K562 (cell line): ENCODE data around the gene GABRR3. TPM values are rescaled to one million over a fixed set of nuclear protein-coding genes. Genes with fewer than 3 reads are reported as not detected.

Experiments
- ATAC-seq: fragments of 200-7000 bp; cut with Tn5 transposase; 3 replicates; pipeline ENCODE4 v1.9.1; 2020; ENCODE audit warnings: moderate library complexity
- BruUV-seq: library from RNA; stranded (reverse); fragments of 400-500 nt; replicated peaks from 2 replicates; lab custom pipeline; 2021; lab: Mats Ljungman, UMichigan
- CTCF ChIA-PET: fragments of 300-600 bp; formaldehyde crosslinking; extraction: SDS; loops from one replicate; lab custom pipeline; 2021; ENCODE audit warnings: low intra/inter-chr PET ratio; lab: Yijun Ruan, JAX
- POLR2A ChIA-PET: fragments of 300-600, 350-650 bp; sonication (Branson Sonifier 250); formaldehyde crosslinking; extraction: SDS; loops from one replicate; lab custom pipeline; 2021; ENCODE audit warnings: antibody characterized with exemption, inconsistent platforms; lab: Yijun Ruan, JAX
- DNase-seq, 4 experiments: peaks; one replicate each; pipeline versions ENCODE4 v3.0.0 to v3.0.0-alpha.2; 2011 to 2018; ENCODE audit warnings: low spot score in 3 of 4, mixed read lengths in 3 of 4; ENCODE audit errors: extremely low read depth in 1 of 4
- FAIRE-seq: peaks from 2 replicates; lab custom pipeline; 2011; peaks lifted over from hg19 to GRCh38; lab: Jason Lieb, UNC
- H2AFZ ChIP-seq: 2 replicates; pipeline ENCODE4 v1.6.0; 2011; ENCODE audit warnings: low read depth, low read length, control low read depth, inconsistent platforms
- H3K27ac ChIP-seq: fragments of 200-600 bp; 3 replicates; pipeline ENCODE4 v1.8.0; 2011; ENCODE audit warnings: low read depth, mild to moderate bottlenecking, control low read depth, inconsistent platforms, low read length, moderate library complexity, mixed read lengths; ENCODE audit errors: extremely low read depth
- H3K27me3 ChIP-seq, 2 experiments: fragments of 300-600 bp in 1 of 2; 2 replicates in 1 of 2; 3 replicates in 1 of 2; pipeline versions ENCODE4 v1.6.0 to v1.8.0; 2011; ENCODE audit warnings: inconsistent platforms in 2 of 2, low read length in 2 of 2, mild to moderate bottlenecking in 1 of 2, mixed read lengths in 1 of 2, moderate library complexity in 1 of 2; ENCODE audit not compliant: control insufficient read depth in 2 of 2, insufficient read depth in 2 of 2
- H3K36me3 ChIP-seq: fragments of 300-600 bp; 3 replicates; pipeline ENCODE4 v1.8.0; 2011; ENCODE audit warnings: mild to moderate bottlenecking, low read length, inconsistent platforms; ENCODE audit not compliant: control insufficient read depth, insufficient read depth
- H3K4me1 ChIP-seq, 2 experiments: fragments of 200-600 bp in 1 of 2; replicated peaks in 1 of 2; 2 replicates in 1 of 2; 3 replicates in 1 of 2; pipeline versions ENCODE4 v1.5.1 to v1.8.0; 2011; ENCODE audit warnings: inconsistent platforms in 2 of 2, low read length in 2 of 2, mild to moderate bottlenecking in 1 of 2, mixed read lengths in 1 of 2, moderate library complexity in 1 of 2; ENCODE audit not compliant: control insufficient read depth in 2 of 2, insufficient read depth in 2 of 2
- H3K4me2 ChIP-seq: 2 replicates; pipeline ENCODE4 v1.6.1; 2011; ENCODE audit warnings: low read length, control low read depth, inconsistent platforms, mixed read lengths; ENCODE audit not compliant: insufficient read depth
- H3K4me3 ChIP-seq: fragments of 200-600 bp; sonication (generic), shearing (Covaris generic); 2 replicates; pipeline ENCODE4 v1.5.1; 2016; ENCODE audit warnings: control low read depth, inconsistent platforms
- H3K79me2 ChIP-seq: fragments of 200-600 bp; 3 replicates; pipeline ENCODE4 v1.8.0; 2011; ENCODE audit warnings: low read length, inconsistent platforms; ENCODE audit not compliant: control insufficient read depth, insufficient read depth
- H3K9ac ChIP-seq, 2 experiments: 2 replicates each; pipeline versions ENCODE4 v1.6.0 to v1.6.1; 2011; ENCODE audit warnings: low read depth in 2 of 2, low read length in 2 of 2, control low read depth in 1 of 2, inconsistent platforms in 1 of 2, mild to moderate bottlenecking in 1 of 2, mixed read lengths in 1 of 2; ENCODE audit not compliant: insufficient read depth in 1 of 2
- H3K9me1 ChIP-seq: one replicate; pipeline ENCODE4 v1.6.0; 2011; ENCODE audit warnings: inconsistent platforms, mild to moderate bottlenecking, low read length, moderate library complexity; ENCODE audit not compliant: control insufficient read depth, insufficient read depth
- H3K9me3 ChIP-seq: replicated peaks from 2 replicates; pipeline ENCODE4 v1.5.1; 2011; ENCODE audit warnings: low read depth, low read length, inconsistent platforms; ENCODE audit not compliant: control insufficient read depth, insufficient read depth
- H4K20me1 ChIP-seq: replicated peaks from 2 replicates; pipeline ENCODE4 v1.6.1; 2011; ENCODE audit warnings: low read length, inconsistent platforms, mixed read lengths; ENCODE audit not compliant: control insufficient read depth, insufficient read depth
- BRF2 ChIP-seq: IDR thresholded peaks from 3 replicates; pipeline ENCODE4 v1.6.1; 2011; ENCODE audit warnings: borderline replicate concordance, mild to moderate bottlenecking; ENCODE audit not compliant: insufficient read length, insufficient read depth
- NCOA1 ChIP-seq: fragments of 450-650 bp; IDR thresholded peaks from 2 replicates; pipeline ENCODE4 v1.6.1; 2016; ENCODE audit warnings: low read depth
- NFIC ChIP-seq: fragments of 450-650 bp; IDR thresholded peaks from 2 replicates; pipeline ENCODE4 v1.6.1; 2017; ENCODE audit warnings: mild to moderate bottlenecking, inconsistent platforms
- NFIX ChIP-seq: fragments of 250-450 bp; sonication (Bioruptor Pico); IDR thresholded peaks from 2 replicates; pipeline ENCODE4 v1.4.0; 2020; ENCODE audit warnings: low read depth, mild to moderate bottlenecking, moderate library complexity
- STAT5B ChIP-seq: fragments of 250-450 bp; sonication (Bioruptor Pico); IDR thresholded peaks from 2 replicates; pipeline ENCODE4 v1.8.0; 2021; ENCODE audit warnings: mild to moderate bottlenecking, inconsistent platforms
- ZNF584 ChIP-seq: fragments of 200-800 bp; sonication (Bioruptor generic); IDR thresholded peaks from 2 replicates; pipeline ENCODE4 v1.6.1; 2016; ENCODE audit warnings: low read depth, mild to moderate bottlenecking, missing genetic modification characterization, missing compliant biosample characterization
- WGBS: fragments of 100-300 bp; shearing (Covaris generic); methylation state at CpG from one replicate; pipeline ENCODE4 v1.1.6; 2016; ENCODE audit warnings: low coverage, mixed read lengths; ENCODE audit not compliant: insufficient coverage; ENCODE audit errors: missing lambda C conversion rate; 5-methylcytosine and 5-hydroxymethylcytosine counted together
- in situ Hi-C: fragments of 300-500 bp; cut with MboI; formaldehyde crosslinking; loops from 4 replicates; pipeline ENCODE4 v1.15.0; 2018; ENCODE audit warnings: inconsistent platforms, mixed read lengths
- intact Hi-C: fragments of 100-400 bp; cut with micrococcal nuclease; formaldehyde crosslinking; loops from 2 replicates; pipeline ENCODE4 v1.14.2; 2022
- polyA plus RNA-seq, 8 experiments: library from polyadenylated mRNA; depleted of rRNA in 4 of 8; stranded (reverse) in 5 of 8; unstranded in 3 of 8; fragments of >200 nt; fragmentation: Nextera tagmentation in 2 of 8; fragmentation: Illumina TruSeq in 1 of 8; extraction: Ambion mirVana in 2 of 8; extraction: Trizol in 1 of 8; gene quantifications; 2 replicates each; pipeline versions ENCODE4 v1.2.1 to v1.2.3, GENCODE V29; 2011 to 2014; ENCODE audit warnings: inconsistent platforms in 1 of 8, missing spikeins in 1 of 8
- total RNA-seq, 7 experiments: library from RNA; depleted of rRNA in 6 of 7; stranded (reverse); fragments of >200 nt in 6 of 7; fragmentation: Illumina TruSeq in 2 of 7; extraction: Trizol in 2 of 7; gene quantifications; 2 replicates each; pipeline versions ENCODE4 v1.2.1 to v1.2.3, GENCODE V29; 2011 to 2021; ENCODE audit warnings: low replicate concordance in 1 of 7

The GABRR3 gene
- total and polyA plus RNA-seq, 9 of the 15 experiments (the other 6 are each of a cell fraction or from before 2014, with no cell fraction given): not detected

- no peak for FAIRE-seq
- no TSS peak for BruUV-seq
- Histone ChIP-seq H2AFZ (no peak overlapping the region), H3K9me1 (no peaks in the 10 kb centered on the region), H3K4me1 (no peaks in the 10 kb centered on the region), H3K4me3 (no peak overlapping the region), H3K9ac (no peak overlapping the region), H3K36me3 (no peaks in the 10 kb centered on the region), H3K27me3 (no peaks in the 10 kb centered on the region), H4K20me1 (no peaks in the 10 kb centered on the region), H3K79me2 (no peaks in the 10 kb centered on the region), H3K4me2 (no peak overlapping the region), H3K9me3 (no peaks in the 10 kb centered on the region), H3K27ac (no peak overlapping the region)
- peak; percentile 87 for TF ChIP-seq NFIC
- TF ChIP-seq NFIX (CRISPR knock-in tag): peak; percentile 81
- no peak for TF ChIP-seq STAT5B
- intact Hi-C loops (no loop called here), in situ Hi-C loops (no loop called here)
- no peak for DNase-seq
- ChIA-PET POLR2A (no interaction called here), CTCF (no interaction called here)
- no peak for ATAC-seq
Observed at GRCh38 chr3:98056035-98056434, 20.9 kb upstream of the GABRR3 start.

GRCh38 chr3:98049271-98049670, 14.2 kb upstream of the GABRR3 start:
- Histone ChIP-seq H3K27ac (no peak overlapping the region), H3K27me3 (no peaks in the 10 kb centered on the region), H4K20me1 (no peaks in the 10 kb centered on the region), H3K9me1 (no peaks in the 10 kb centered on the region), H3K36me3 (no peaks in the 10 kb centered on the region), H3K9ac (no peak overlapping the region), H2AFZ (no peak overlapping the region), H3K4me2 (no peak overlapping the region), H3K4me3 (no peak overlapping the region), H3K4me1 (no peaks in the 10 kb centered on the region), H3K9me3 (no peaks in the 10 kb centered on the region), H3K79me2 (no peaks in the 10 kb centered on the region)
- intact Hi-C loops (no loop called here), in situ Hi-C loops (loop anchor here (25.0 kb wide), 1 partner anchor 763 kb away; no protein-coding TSS in a partner anchor)
- TF ChIP-seq ZNF584 (CRISPR knock-in tag) (no peak), NCOA1 (no peak), BRF2 (no peak)
- BruUV-seq: no TSS peak
- POLR2A ChIA-PET: no interaction called here
- FAIRE-seq (no peak), ATAC-seq (no peak), DNase-seq (no peak)
- 0% methylated on average over 1 of the region's 1 CpG for WGBS
- CTCF ChIA-PET: no interaction called here
